ENCODE data around the gene TBC1D1. TPM values are rescaled to one million over a fixed set of nuclear protein-coding genes. Genes with fewer than 3 reads are reported as not detected.

The TBC1D1 gene
- total RNA-seq, 1 experiment from 2014 or later = 42.6 TPM

- Histone ChIP-seq H3K4me3 (ENCODE audit: low read depth, low read length, poor library complexity, severe bottlenecking) (no peak overlapping the region), H3K9me3 (ENCODE audit: low read depth, low read length, poor library complexity, severe bottlenecking) (no peaks in the 10 kb centered on the region), H3K27me3 (replicated peaks; ENCODE audit: insufficient read depth, low read depth, low read length, poor library complexity) (no peaks in the 10 kb centered on the region), H3K27ac (ENCODE audit: low read depth, low read length, poor library complexity, severe bottlenecking) (no peak overlapping the region), H3K36me3 (ENCODE audit: insufficient read depth, low read length, poor library complexity, severe bottlenecking) (no peaks in the 10 kb centered on the region), H3K4me1 (ENCODE audit: insufficient read depth, low read length, poor library complexity, severe bottlenecking) (peaks cover 9% of the 10 kb centered on the region)
- ChIA-PET POLR2A (ENCODE audit: low non-redundant PET) (no interaction called here), CTCF (no interaction called here)
- intact Hi-C loops (cut with micrococcal nuclease; ENCODE audit: unreplicated experiment) = no loop called here
- TF ChIP-seq EZH2 (IDR thresholded peaks at IDR 0.05; ENCODE audit: borderline replicate concordance, low read depth, low read length, poor library complexity, severe bottlenecking) (no peak), CTCF (conservative IDR thresholded peaks at IDR 0.05; ENCODE audit: low read depth, low read length) (no peak)
- no TSS peak for BruUV-seq (replicated peaks)
- no peak for DNase-seq (ENCODE audit: low spot score)
These were observed 114.0 kb downstream of the TBC1D1 start for GRCh38 chr4:38004887-38005286.

- TF ChIP-seq EZH2 (IDR thresholded peaks at IDR 0.05; ENCODE audit: borderline replicate concordance, low read depth, low read length, poor library complexity, severe bottlenecking) (no peak), CTCF (conservative IDR thresholded peaks at IDR 0.05; ENCODE audit: low read depth, low read length) (no peak)
- no TSS peak for BruUV-seq (replicated peaks)
- intact Hi-C loops (cut with micrococcal nuclease; ENCODE audit: unreplicated experiment) = no loop called here
- ChIA-PET POLR2A (ENCODE audit: low non-redundant PET) (no interaction called here), CTCF (no interaction called here)
- H3K27me3 ChIP-seq (replicated peaks; ENCODE audit: insufficient read depth, low read depth, low read length, poor library complexity) = no peaks in the 10 kb centered on the region
- no peak for DNase-seq (ENCODE audit: low spot score)
- H3K4me3 ChIP-seq (ENCODE audit: low read depth, low read length, poor library complexity, severe bottlenecking) = no peak overlapping the region
- H3K36me3 ChIP-seq (ENCODE audit: insufficient read depth, low read length, poor library complexity, severe bottlenecking) = no peaks in the 10 kb centered on the region
- no peaks in the 10 kb centered on the region for H3K9me3 ChIP-seq (ENCODE audit: low read depth, low read length, poor library complexity, severe bottlenecking)
- peaks cover 9% of the 10 kb centered on the region for H3K4me1 ChIP-seq (ENCODE audit: insufficient read depth, low read length, poor library complexity, severe bottlenecking)
- no peak overlapping the region for H3K27ac ChIP-seq (ENCODE audit: low read depth, low read length, poor library complexity, severe bottlenecking)
These were observed 114.8 kb downstream of the TBC1D1 start for GRCh38 chr4:38005637-38006036.

- no peak for DNase-seq (ENCODE audit: low spot score)
- no TSS peak for BruUV-seq (replicated peaks)
- no peaks in the 10 kb centered on the region for H3K36me3 ChIP-seq (ENCODE audit: insufficient read depth, low read length, poor library complexity, severe bottlenecking)
- TF ChIP-seq EZH2 (IDR thresholded peaks at IDR 0.05; ENCODE audit: borderline replicate concordance, low read depth, low read length, poor library complexity, severe bottlenecking) = no peak
- no peak for TF ChIP-seq CTCF (conservative IDR thresholded peaks at IDR 0.05; ENCODE audit: low read depth, low read length)
- no peak overlapping the region for H3K4me3 ChIP-seq (ENCODE audit: low read depth, low read length, poor library complexity, severe bottlenecking)
- POLR2A ChIA-PET (ENCODE audit: low non-redundant PET) = no interaction called here
- H3K4me1 ChIP-seq (ENCODE audit: insufficient read depth, low read length, poor library complexity, severe bottlenecking) = peaks cover 9% of the 10 kb centered on the region
- no peaks in the 10 kb centered on the region for H3K27me3 ChIP-seq (replicated peaks; ENCODE audit: insufficient read depth, low read depth, low read length, poor library complexity)
- H3K9me3 ChIP-seq (ENCODE audit: low read depth, low read length, poor library complexity, severe bottlenecking) = no peaks in the 10 kb centered on the region
- CTCF ChIA-PET = no interaction called here
- intact Hi-C loops (cut with micrococcal nuclease; ENCODE audit: unreplicated experiment) = no loop called here
- no peak overlapping the region for H3K27ac ChIP-seq (ENCODE audit: low read depth, low read length, poor library complexity, severe bottlenecking)
These were observed 116.8 kb downstream of the TBC1D1 start for GRCh38 chr4:38007645-38008044.
